ENCODE measurements around the gene IPO11.

IPO11 gene

DNA sequence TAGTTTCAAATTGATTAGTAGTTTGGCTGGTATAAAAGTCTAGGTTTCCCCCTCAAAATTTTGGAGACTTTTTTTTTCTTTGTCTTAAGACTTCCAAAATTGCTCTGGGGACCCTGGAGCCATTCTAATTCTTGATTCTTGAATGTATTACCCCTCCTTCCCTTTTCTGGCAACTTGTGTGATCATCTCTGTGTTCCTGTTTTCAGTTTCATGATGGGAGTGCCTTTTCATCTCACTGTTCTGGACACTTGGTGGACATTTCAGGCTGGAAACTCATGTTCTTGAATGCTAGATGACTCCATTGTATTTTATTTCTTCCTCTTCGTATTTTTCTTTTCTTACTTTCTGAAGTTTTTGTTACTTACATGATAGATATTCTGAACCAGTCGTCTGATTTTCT lies 108.8 kb downstream of the IPO11 start:
- no peak overlapping the region for H3K4me3 ChIP-seq (replicated peaks in 1 of 2; ENCODE audit: low read depth in 2 of 2, low read length in 2 of 2)
- TF ChIP-seq, protein P1, sequence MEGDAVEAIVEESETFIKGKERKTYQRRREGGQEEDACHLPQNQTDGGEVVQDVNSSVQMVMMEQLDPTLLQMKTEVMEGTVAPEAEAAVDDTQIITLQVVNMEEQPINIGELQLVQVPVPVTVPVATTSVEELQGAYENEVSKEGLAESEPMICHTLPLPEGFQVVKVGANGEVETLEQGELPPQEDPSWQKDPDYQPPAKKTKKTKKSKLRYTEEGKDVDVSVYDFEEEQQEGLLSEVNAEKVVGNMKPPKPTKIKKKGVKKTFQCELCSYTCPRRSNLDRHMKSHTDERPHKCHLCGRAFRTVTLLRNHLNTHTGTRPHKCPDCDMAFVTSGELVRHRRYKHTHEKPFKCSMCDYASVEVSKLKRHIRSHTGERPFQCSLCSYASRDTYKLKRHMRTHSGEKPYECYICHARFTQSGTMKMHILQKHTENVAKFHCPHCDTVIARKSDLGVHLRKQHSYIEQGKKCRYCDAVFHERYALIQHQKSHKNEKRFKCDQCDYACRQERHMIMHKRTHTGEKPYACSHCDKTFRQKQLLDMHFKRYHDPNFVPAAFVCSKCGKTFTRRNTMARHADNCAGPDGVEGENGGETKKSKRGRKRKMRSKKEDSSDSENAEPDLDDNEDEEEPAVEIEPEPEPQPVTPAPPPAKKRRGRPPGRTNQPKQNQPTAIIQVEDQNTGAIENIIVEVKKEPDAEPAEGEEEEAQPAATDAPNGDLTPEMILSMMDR (IDR thresholded peaks at IDR 0.05; ENCODE audit: low read depth, low read length): no peak
- DNase-seq (ENCODE audit: low read depth in 2 of 2): no peak

DNA sequence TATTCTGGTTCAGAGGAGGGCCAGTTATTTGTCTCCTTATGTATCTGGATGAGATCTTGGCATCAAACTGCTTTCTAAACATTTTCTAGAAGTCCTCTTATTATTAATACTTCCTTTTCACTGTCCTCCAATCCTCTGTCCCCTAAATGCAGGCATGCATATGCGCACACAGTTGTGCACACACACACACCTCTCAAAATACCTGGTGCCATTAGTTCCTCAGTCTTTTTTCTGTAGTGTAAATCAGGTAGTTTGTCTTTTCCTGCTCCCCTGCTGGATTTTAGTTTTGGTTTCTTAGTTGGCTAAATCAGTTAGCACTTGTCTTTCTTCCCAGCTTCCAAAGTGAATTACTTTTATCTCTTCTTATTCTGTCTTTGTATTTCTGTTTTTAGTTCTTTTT lies 110.2 kb downstream of the IPO11 start:
- TF ChIP-seq, protein P1 (IDR thresholded peaks at IDR 0.05; ENCODE audit: low read depth, low read length): no peak
- no peak for DNase-seq (ENCODE audit: low read depth in 2 of 2)
- no peak overlapping the region for H3K4me3 ChIP-seq (replicated peaks in 1 of 2; ENCODE audit: low read depth in 2 of 2, low read length in 2 of 2)

DNA sequence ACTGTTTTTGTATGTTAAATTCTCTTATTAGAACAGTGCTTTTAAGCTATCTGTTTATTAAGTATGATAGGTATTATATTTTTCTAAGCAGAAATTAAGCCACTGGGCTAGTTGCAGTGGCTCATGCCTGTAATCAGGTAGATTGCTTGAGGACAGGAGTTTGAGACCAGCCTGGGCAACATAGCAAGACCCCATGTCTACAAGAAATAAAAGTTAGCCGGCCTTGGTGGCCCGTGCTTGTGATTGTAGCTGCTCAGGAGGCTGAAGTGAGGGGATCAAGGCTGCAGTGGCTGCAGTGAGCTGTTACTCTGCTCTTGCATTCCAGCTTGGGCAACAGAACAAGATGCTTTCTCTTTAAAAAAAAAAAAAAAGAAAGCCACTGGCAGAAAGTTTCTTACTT lies 121.0 kb downstream of the IPO11 start:
- TF ChIP-seq, protein P1 (IDR thresholded peaks at IDR 0.05; ENCODE audit: low read depth, low read length): no peak
- no peak overlapping the region for H3K4me3 ChIP-seq (replicated peaks in 1 of 2; ENCODE audit: low read depth in 2 of 2, low read length in 2 of 2)
- no peak for DNase-seq (ENCODE audit: low read depth in 2 of 2)

DNA sequence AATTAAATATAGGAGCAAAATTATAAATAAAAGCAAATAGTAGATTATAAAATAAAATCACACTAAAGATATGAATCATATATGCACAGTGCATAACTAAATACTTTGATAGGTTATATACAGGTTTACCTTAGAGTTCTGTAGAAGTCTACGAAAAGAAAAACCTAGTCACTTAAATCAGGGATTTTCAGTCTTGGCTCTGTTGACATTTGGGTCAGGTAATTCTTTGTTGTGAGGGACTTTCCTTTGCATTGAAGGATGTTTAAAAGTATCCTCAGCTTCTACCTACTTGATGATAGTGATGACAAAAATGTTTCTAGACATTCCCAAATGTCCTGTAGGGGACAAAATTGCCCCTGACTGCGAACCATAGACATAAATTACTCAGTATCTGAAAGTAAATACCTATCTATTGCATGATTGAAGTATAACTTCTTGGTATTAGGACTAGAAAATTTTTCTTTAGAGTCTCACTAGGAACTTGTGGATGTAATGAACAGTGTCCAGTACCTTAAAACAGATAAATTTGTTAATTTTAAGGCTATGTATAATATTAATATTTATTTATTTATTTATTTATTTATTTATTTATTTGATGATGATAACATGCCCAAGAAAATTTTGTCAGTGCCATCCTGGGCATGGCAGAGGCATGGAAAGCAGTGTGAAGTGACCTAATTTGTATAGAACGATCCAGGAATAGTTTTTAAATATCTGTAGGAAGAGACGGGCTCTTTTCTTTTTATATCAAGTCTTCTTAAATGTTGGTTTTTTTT lies 122.1 kb downstream of the IPO11 start:
- H3K4me3 ChIP-seq (replicated peaks in 1 of 2; ENCODE audit: low read depth in 2 of 2, low read length in 2 of 2): no peak overlapping the region
- DNase-seq (ENCODE audit: low read depth in 2 of 2): no peak
- TF ChIP-seq, protein P1 (IDR thresholded peaks at IDR 0.05; ENCODE audit: low read depth, low read length): no peak

DNA sequence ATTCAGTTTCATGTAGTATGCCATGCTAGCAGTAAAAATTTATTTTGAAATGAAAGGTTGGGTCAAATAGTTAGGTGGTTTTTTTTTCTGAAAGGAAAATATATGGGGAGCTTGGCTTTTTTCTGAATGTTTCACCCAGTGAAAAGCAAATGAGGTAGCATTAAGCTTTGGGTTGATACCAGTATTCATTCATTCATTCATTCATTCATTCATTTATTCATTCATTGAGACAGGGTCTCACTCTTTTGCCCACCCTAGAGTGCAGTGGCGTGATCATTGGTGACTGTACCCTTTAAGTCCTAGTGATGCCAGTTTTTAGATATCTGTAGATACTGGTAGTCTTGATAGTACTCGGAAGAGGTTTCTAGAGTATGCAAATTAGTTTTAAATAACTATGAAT lies 123.7 kb downstream of the IPO11 start:
- H3K4me3 ChIP-seq (replicated peaks in 1 of 2; ENCODE audit: low read depth in 2 of 2, low read length in 2 of 2): no peak overlapping the region
- DNase-seq (ENCODE audit: low read depth in 2 of 2): no peak
- TF ChIP-seq, protein P1 (IDR thresholded peaks at IDR 0.05; ENCODE audit: low read depth, low read length): no peak

DNA sequence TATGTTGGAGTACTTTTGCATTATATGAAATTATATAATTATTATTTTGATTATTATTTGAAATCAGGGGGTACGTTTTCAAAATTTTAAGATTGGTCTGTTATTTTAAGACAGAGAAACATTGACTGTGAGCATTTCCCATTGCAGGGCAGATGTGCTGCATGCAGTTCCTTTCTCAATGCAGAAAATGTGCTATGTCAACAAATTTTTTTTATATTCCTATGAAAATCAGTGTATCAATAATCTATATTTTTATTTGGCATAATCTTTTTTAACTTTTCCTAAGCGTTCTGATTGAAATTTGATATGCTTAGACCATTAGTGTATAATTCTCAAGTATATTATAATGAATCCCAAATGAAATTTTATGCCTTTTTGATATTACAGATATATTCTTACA lies 124.2 kb downstream of the IPO11 start:
- no peak for DNase-seq (ENCODE audit: low read depth in 2 of 2)
- no peak overlapping the region for H3K4me3 ChIP-seq (replicated peaks in 1 of 2; ENCODE audit: low read depth in 2 of 2, low read length in 2 of 2)
- TF ChIP-seq, protein P1 (IDR thresholded peaks at IDR 0.05; ENCODE audit: low read depth, low read length): no peak

Measured in cardiac fibroblast (primary cell).